HL-60 (cell line): Measurements from ENCODE around the gene RASD2.

ENCODE experiments used
- DNase-seq, 2 experiments: peaks; one replicate each; pipeline ENCODE4 v3.0.0-alpha.2; 2010 to 2020; ENCODE audit warnings: low read depth in 1 of 2, low spot score in 1 of 2
- H3K27ac ChIP-seq: fragments of 250-450 bp; sonication (Bioruptor Pico); replicated peaks from 2 replicates; pipeline ENCODE4 v1.5.1; 2020; ENCODE audit warnings: mild to moderate bottlenecking, moderate library complexity
- H3K27me3 ChIP-seq: fragments of 250-450 bp; sonication (Bioruptor Pico); 2 replicates; pipeline ENCODE4 v1.5.1; 2021; ENCODE audit warnings: mild to moderate bottlenecking, moderate library complexity; ENCODE audit not compliant: insufficient read depth, poor library complexity, severe bottlenecking
- H3K4me3 ChIP-seq: replicated peaks from 2 replicates; pipeline ENCODE4 v1.5.1; 2011; ENCODE audit warnings: mild to moderate bottlenecking, control low read depth, low read length; ENCODE audit not compliant: insufficient read depth
- GABPA ChIP-seq: IDR thresholded peaks from 2 replicates; pipeline ENCODE4 v1.6.1; 2012; ENCODE audit warnings: low read depth
- POLR2AphosphoS5 ChIP-seq: IDR thresholded peaks from 2 replicates; pipeline ENCODE4 v1.6.1; 2012; ENCODE audit warnings: low read depth
- REST ChIP-seq: IDR thresholded peaks from 2 replicates; pipeline ENCODE4 v1.6.1; 2012; ENCODE audit warnings: low read depth; ENCODE audit not compliant: insufficient replicate concordance
- SPI1 ChIP-seq: IDR thresholded peaks from 2 replicates; pipeline ENCODE4 v1.6.1; 2012; ENCODE audit warnings: low read depth, mild to moderate bottlenecking, borderline replicate concordance
- TF ChIP-seq, protein P1 (sequence below): IDR thresholded peaks from one replicate; pipeline ENCODE4 v1.5.1; 2011; ENCODE audit warnings: low read length, control low read depth, inconsistent platforms; ENCODE audit not compliant: insufficient read depth

RASD2 gene

GRCh38 chr22:35517769-35518530 lies 22.7 kb upstream of the RASD2 start:
- Histone ChIP-seq H3K27ac (no peak overlapping the region), H3K27me3 (peaks cover 4% of the 10 kb centered on the region), H3K4me3 (no peak overlapping the region)
- no peak for DNase-seq
- TF ChIP-seq REST (peak; percentile 76), GABPA (no peak), SPI1 (no peak)

DNA sequence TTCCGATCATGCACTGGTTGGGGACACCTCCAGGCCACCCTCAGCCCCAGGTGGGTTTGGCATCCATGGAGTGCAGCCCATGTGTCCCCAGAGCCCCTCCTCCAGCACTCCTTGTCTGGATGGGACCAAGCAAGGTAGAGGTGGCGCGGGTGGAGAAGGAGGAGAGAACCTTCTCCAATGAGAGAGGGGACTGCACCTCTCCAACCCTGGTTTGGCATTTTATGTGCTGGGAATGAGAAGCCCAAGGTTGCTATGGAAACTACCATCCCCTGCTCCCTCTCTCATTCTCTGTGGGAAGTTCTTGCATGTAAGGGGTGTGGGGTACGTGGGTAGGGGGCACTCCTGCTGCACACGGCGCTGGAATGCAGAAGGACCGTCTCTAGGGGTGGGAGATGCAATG lies 21.8 kb upstream of the RASD2 start:
- no peak for TF ChIP-seq GABPA
- TF ChIP-seq, protein P1, sequence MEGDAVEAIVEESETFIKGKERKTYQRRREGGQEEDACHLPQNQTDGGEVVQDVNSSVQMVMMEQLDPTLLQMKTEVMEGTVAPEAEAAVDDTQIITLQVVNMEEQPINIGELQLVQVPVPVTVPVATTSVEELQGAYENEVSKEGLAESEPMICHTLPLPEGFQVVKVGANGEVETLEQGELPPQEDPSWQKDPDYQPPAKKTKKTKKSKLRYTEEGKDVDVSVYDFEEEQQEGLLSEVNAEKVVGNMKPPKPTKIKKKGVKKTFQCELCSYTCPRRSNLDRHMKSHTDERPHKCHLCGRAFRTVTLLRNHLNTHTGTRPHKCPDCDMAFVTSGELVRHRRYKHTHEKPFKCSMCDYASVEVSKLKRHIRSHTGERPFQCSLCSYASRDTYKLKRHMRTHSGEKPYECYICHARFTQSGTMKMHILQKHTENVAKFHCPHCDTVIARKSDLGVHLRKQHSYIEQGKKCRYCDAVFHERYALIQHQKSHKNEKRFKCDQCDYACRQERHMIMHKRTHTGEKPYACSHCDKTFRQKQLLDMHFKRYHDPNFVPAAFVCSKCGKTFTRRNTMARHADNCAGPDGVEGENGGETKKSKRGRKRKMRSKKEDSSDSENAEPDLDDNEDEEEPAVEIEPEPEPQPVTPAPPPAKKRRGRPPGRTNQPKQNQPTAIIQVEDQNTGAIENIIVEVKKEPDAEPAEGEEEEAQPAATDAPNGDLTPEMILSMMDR, result no peak
- no peak for TF ChIP-seq SPI1
- no peak for TF ChIP-seq POLR2AphosphoS5
- TF ChIP-seq REST, result no peak
- no peak overlapping the region for H3K4me3 ChIP-seq
- DNase-seq, result no peak

GRCh38 chr22:35519306-35520000 lies 21.2 kb upstream of the RASD2 start:
- TF ChIP-seq GABPA (no peak), POLR2AphosphoS5 (no peak), REST (no peak), SPI1 (no peak)
- DNase-seq, result no peak
- Histone ChIP-seq H3K27ac (no peak overlapping the region), H3K4me3 (no peak overlapping the region), H3K27me3 (peaks cover 1% of the 10 kb centered on the region)

More for the DNA sequence above, 21.8 kb upstream of the RASD2 start:
- Histone ChIP-seq H3K27me3 (peaks cover 4% of the 10 kb centered on the region), H3K27ac (no peak overlapping the region)
